NCI-H2171 treated with DMSO at 0.1 percent for 48 hours (cell line): ENCODE measurements around the gene SMCHD1.

ENCODE experiments used
- DNase-seq: peaks from one replicate; lab custom pipeline; 2025; lab: John Stamatoyannopoulos, UW

The SMCHD1 gene

GRCh38 chr18:2655178-2655953, at the start of gene SMCHD1:
SMCHD1 (plus strand) TSS chr18:2655726; CDS start chr18:2656076, 350 bp downstream.
- DNase-seq = peak; percentile 76

GRCh38 chr18:2606335-2606734, 49.2 kb upstream of the SMCHD1 start:
- DNase-seq = no peak

- DNase-seq = no peak
These were observed 45.9 kb upstream of the SMCHD1 start for GRCh38 chr18:2609604-2610003.

GRCh38 chr18:2610549-2610948, 45.0 kb upstream of the SMCHD1 start:
- no peak for DNase-seq

- DNase-seq = no peak
These were observed 42.5 kb upstream of the SMCHD1 start for GRCh38 chr18:2612996-2613395.

GRCh38 chr18:2617401-2617998, 38.0 kb upstream of the SMCHD1 start:
- DNase-seq = no peak

GRCh38 chr18:2618009-2618408, 37.5 kb upstream of the SMCHD1 start:
- DNase-seq = no peak

- DNase-seq = no peak
These were observed 30.3 kb upstream of the SMCHD1 start for GRCh38 chr18:2625217-2625616.

- no peak for DNase-seq
These were observed 27.7 kb upstream of the SMCHD1 start for GRCh38 chr18:2627821-2628276.

GRCh38 chr18:2629003-2629402, 26.5 kb upstream of the SMCHD1 start:
- no peak for DNase-seq

- DNase-seq = no peak
These were observed 19.9 kb upstream of the SMCHD1 start for GRCh38 chr18:2635586-2635985.

- no peak for DNase-seq
These were observed 19.3 kb upstream of the SMCHD1 start for GRCh38 chr18:2636126-2636631.

GRCh38 chr18:2641638-2642037, 13.9 kb upstream of the SMCHD1 start:
- no peak for DNase-seq

- DNase-seq = no peak
These were observed 12.8 kb upstream of the SMCHD1 start for GRCh38 chr18:2642771-2643170.

GRCh38 chr18:2644535-2644934, 11.0 kb upstream of the SMCHD1 start:
- no peak for DNase-seq

GRCh38 chr18:2651981-2652380, 3.5 kb upstream of the SMCHD1 start:
- DNase-seq = no peak

GRCh38 chr18:2653467-2653866, 2.1 kb upstream of the SMCHD1 start:
- no peak for DNase-seq

- peak; percentile 27 for DNase-seq
These were observed 1.2 kb upstream of the SMCHD1 start for GRCh38 chr18:2654169-2654927.

GRCh38 chr18:2654928-2655177, 673 bp upstream of the SMCHD1 start:
- DNase-seq = no peak

GRCh38 chr18:2655954-2656236, 369 bp downstream of the SMCHD1 start:
- no peak for DNase-seq

GRCh38 chr18:2656237-2656980, 883 bp downstream of the SMCHD1 start:
- DNase-seq = peak; percentile 19

GRCh38 chr18:2656981-2657512, 1.5 kb downstream of the SMCHD1 start:
- no peak for DNase-seq
